Measurements from ENCODE around the gene CYP1A2. TPM values are rescaled to one million over a fixed set of nuclear protein-coding genes. Genes with fewer than 3 reads are reported as not detected.
A peak's percentile ranks its signal among the peaks of the same experiment; 100 is the strongest.

Gene CYP1A2
- total RNA-seq, 2 experiments from 2014 or later = not detected

- no peak for TF ChIP-seq CTCF (conservative IDR thresholded peaks at IDR 0.05; ENCODE audit: low read length)
- Histone ChIP-seq H3K36me3 (ENCODE audit: insufficient read depth, low read length) (no peaks in the 10 kb centered on the region), H3K9me2 (ENCODE audit: insufficient read depth, low read length) (no peaks in the 10 kb centered on the region), H3K4me1 (ENCODE audit: insufficient read depth, low read length, poor library complexity, severe bottlenecking) (peaks cover 55% of the 10 kb centered on the region), H3K27ac (ENCODE audit: low read depth, low read length, poor library complexity, severe bottlenecking) (no peak overlapping the region), H2AFZ (ENCODE audit: low read length) (no peak overlapping the region), H3K9me3 (ENCODE audit: low read length) (no peaks in the 10 kb centered on the region), H3K79me2 (ENCODE audit: insufficient read depth, low read depth, low read length) (peaks cover 2% of the 10 kb centered on the region; the same call in 1 of the 2 replicates), H3K4me2 (ENCODE audit: low read length) (peak overlapping the region; percentile 37), H4K20me1 (ENCODE audit: insufficient read depth, low read length) (no peaks in the 10 kb centered on the region), H3K4me3 (ENCODE audit: low read depth, low read length, poor library complexity, severe bottlenecking) (no peak overlapping the region)
- intact Hi-C loops (cut with micrococcal nuclease; ENCODE audit: unreplicated experiment) = loop anchor here (2.0 kb wide), 1 partner anchor 72 kb away; the partner anchor contains the start of gene ULK3
- ChIA-PET POLR2A (interaction anchor here (0.6 to 11.4 kb wide), 4 partner anchors 19 to 396 kb away, joined by 3 to 221 read pairs (median 6); no protein-coding TSS in a partner anchor), CTCF (ENCODE audit: unreplicated experiment) (interaction anchor here (1.2 to 2.0 kb wide), 6 partner anchors 13 to 138 kb away, joined by 3 to 14 read pairs (median 8); no protein-coding TSS in a partner anchor)
- BruUV-seq (replicated peaks) = no TSS peak
- no peak for DNase-seq (ENCODE audit: low spot score)
Measured at GRCh38 chr15:74770211-74770903, 21.7 kb downstream of the CYP1A2 start.

DNA sequence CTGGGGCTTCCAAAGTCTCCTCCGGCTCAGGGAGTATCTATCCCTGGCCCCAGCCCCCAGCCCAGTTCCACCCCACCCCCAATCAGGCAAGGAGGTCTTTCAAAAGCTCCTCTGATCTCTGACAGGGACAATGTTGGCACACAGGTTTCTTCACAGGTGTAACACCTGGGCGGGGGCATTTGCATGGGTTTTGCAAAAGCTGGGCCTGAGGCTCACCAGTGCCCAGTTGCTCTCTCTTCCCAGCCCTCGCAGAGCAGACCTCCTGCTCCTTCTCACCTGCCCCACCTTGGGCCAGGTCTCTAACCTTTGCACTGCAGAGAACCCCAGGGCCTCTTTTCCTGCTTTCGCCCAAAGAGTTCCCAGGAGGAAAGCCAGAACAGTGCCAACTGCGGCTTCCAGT lies 24.7 kb downstream of the CYP1A2 start:
- Histone ChIP-seq H2AFZ (ENCODE audit: low read length) (no peak overlapping the region), H3K36me3 (ENCODE audit: insufficient read depth, low read length) (no peaks in the 10 kb centered on the region), H3K27ac (ENCODE audit: low read depth, low read length, poor library complexity, severe bottlenecking) (peak overlapping the region; percentile 99), H3K9me2 (ENCODE audit: insufficient read depth, low read length) (no peaks in the 10 kb centered on the region), H4K20me1 (ENCODE audit: insufficient read depth, low read length) (no peaks in the 10 kb centered on the region), H3K4me1 (ENCODE audit: insufficient read depth, low read length, poor library complexity, severe bottlenecking) (peaks cover 83% of the 10 kb centered on the region), H3K4me3 (ENCODE audit: low read depth, low read length, poor library complexity, severe bottlenecking) (no peak overlapping the region), H3K4me2 (ENCODE audit: low read length) (peak overlapping the region; percentile 71), H3K79me2 (ENCODE audit: insufficient read depth, low read depth, low read length) (peaks cover 10% of the 10 kb centered on the region; the same call in 1 of the 2 replicates), H3K9me3 (ENCODE audit: low read length) (no peaks in the 10 kb centered on the region)
- ChIA-PET CTCF (ENCODE audit: unreplicated experiment) (interaction anchor here (1.3 to 2.6 kb wide), 4 partner anchors 8 to 31 kb away, joined by 3 to 12 read pairs (median 4); partner anchors contain the start of gene CSK), POLR2A (interaction anchor here (0.6 to 11.4 kb wide), 3 partner anchors 16 to 52 kb away, joined by 4 to 221 read pairs (median 7); no protein-coding TSS in a partner anchor)
- intact Hi-C loops (cut with micrococcal nuclease; ENCODE audit: unreplicated experiment) = no loop called here
- BruUV-seq (replicated peaks) = no TSS peak
- TF ChIP-seq CTCF (conservative IDR thresholded peaks at IDR 0.05; ENCODE audit: low read length) (no peak), EZH2phosphoT487 (IDR thresholded peaks at IDR 0.05; ENCODE audit: borderline replicate concordance, low read depth, low read length) (no peak)
- DNase-seq (ENCODE audit: low spot score) = no peak

Data from OCI-LY7 (cell line).